SKM-1 (cell line): Measurements from ENCODE around the gene PATJ.

Experiments
- DNase-seq: peaks from one replicate; lab custom pipeline; 2025; ENCODE audit not compliant: unreplicated experiment; lab: John Stamatoyannopoulos, UW

PATJ gene

GRCh38 chr1:61980561-61980960 lies 238.3 kb downstream of the PATJ start:
- DNase-seq = no peak

GRCh38 chr1:61981870-61982660 lies 239.8 kb downstream of the PATJ start:
- no peak for DNase-seq

GRCh38 chr1:61983236-61983635 lies 241.0 kb downstream of the PATJ start:
- no peak for DNase-seq

GRCh38 chr1:61992257-61992656 lies 250.0 kb downstream of the PATJ start:
- no peak for DNase-seq

GRCh38 chr1:61993331-61993961 lies 251.2 kb downstream of the PATJ start:
- DNase-seq = no peak

GRCh38 chr1:61995641-61996040 lies 253.4 kb downstream of the PATJ start:
- DNase-seq = no peak

- DNase-seq = no peak
Measured at GRCh38 chr1:61997123-61997522, 254.8 kb downstream of the PATJ start.

GRCh38 chr1:62003777-62004176 lies 261.5 kb downstream of the PATJ start:
- no peak for DNase-seq

GRCh38 chr1:62006690-62007089 lies 264.4 kb downstream of the PATJ start:
- no peak for DNase-seq

- no peak for DNase-seq
Measured at GRCh38 chr1:62011006-62011405, 268.7 kb downstream of the PATJ start.

- no peak for DNase-seq
Measured at GRCh38 chr1:62012095-62012494, 269.8 kb downstream of the PATJ start.

GRCh38 chr1:62012836-62013235 lies 270.6 kb downstream of the PATJ start:
- DNase-seq = no peak

- DNase-seq = no peak
Measured at GRCh38 chr1:62013264-62013663, 271.0 kb downstream of the PATJ start.

GRCh38 chr1:62022382-62022983 lies 280.2 kb downstream of the PATJ start:
- DNase-seq = no peak

- no peak for DNase-seq
Measured at GRCh38 chr1:62024690-62025089, 282.4 kb downstream of the PATJ start.

- no peak for DNase-seq
Measured at GRCh38 chr1:62025154-62025553, 282.9 kb downstream of the PATJ start.

- no peak for DNase-seq
Measured at GRCh38 chr1:62025892-62026291, 283.6 kb downstream of the PATJ start.

- DNase-seq = no peak
Measured at GRCh38 chr1:62029704-62030103, 287.4 kb downstream of the PATJ start.

- DNase-seq = no peak
Measured at GRCh38 chr1:62034790-62035189, 292.5 kb downstream of the PATJ start.

GRCh38 chr1:62037274-62037673 lies 295.0 kb downstream of the PATJ start:
- no peak for DNase-seq

GRCh38 chr1:62038594-62039284 lies 296.5 kb downstream of the PATJ start:
- DNase-seq = no peak

- no peak for DNase-seq
Measured at GRCh38 chr1:62040450-62040849, 298.2 kb downstream of the PATJ start.
